ENCODE measurements around the gene MYO9B.

Gene MYO9B

DNA sequence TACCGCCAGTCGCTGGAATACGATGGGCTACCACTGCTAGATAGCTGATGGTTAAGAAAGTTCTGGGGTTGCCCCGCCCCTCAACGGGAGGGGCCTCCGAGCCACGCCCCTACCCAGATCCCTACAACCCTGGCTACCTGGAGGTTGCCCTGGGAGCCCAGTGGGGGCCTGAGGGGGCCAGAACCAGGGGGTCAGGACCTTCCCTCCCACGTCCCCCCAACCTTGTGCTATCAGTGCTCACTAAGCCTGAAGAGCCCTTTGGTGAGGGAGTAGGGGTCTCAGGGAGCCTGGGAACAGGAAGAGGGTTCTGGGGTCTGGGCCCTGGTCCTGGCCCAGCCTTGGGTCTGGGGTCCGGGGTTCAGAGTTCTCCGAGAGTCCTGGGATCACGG, 159.3 kb downstream of the MYO9B start:
- DNase-seq (ENCODE audit: insufficient read length) (peak; percentile 67), FAIRE-seq (peak; percentile 81)
- TF ChIP-seq POLR2AphosphoS5 (IDR thresholded peaks at IDR 0.05; ENCODE audit: low read depth, low read length) (no peak), TAF1 (IDR thresholded peaks at IDR 0.05; ENCODE audit: borderline replicate concordance, low read depth, low read length) (no peak), POLR2A (IDR thresholded peaks at IDR 0.05; ENCODE audit: low read depth, low read length) (no peak)

- TF ChIP-seq TAF1 (IDR thresholded peaks at IDR 0.05; ENCODE audit: borderline replicate concordance, low read depth, low read length) (no peak), POLR2AphosphoS5 (IDR thresholded peaks at IDR 0.05; ENCODE audit: low read depth, low read length) (no peak), POLR2A (IDR thresholded peaks at IDR 0.05; ENCODE audit: low read depth, low read length) (no peak)
- peak; percentile 94 for FAIRE-seq
- peak; percentile 71 for DNase-seq (ENCODE audit: insufficient read length)
These were observed 159.9 kb downstream of the MYO9B start for GRCh38 chr19:17235300-17235970.

DNA sequence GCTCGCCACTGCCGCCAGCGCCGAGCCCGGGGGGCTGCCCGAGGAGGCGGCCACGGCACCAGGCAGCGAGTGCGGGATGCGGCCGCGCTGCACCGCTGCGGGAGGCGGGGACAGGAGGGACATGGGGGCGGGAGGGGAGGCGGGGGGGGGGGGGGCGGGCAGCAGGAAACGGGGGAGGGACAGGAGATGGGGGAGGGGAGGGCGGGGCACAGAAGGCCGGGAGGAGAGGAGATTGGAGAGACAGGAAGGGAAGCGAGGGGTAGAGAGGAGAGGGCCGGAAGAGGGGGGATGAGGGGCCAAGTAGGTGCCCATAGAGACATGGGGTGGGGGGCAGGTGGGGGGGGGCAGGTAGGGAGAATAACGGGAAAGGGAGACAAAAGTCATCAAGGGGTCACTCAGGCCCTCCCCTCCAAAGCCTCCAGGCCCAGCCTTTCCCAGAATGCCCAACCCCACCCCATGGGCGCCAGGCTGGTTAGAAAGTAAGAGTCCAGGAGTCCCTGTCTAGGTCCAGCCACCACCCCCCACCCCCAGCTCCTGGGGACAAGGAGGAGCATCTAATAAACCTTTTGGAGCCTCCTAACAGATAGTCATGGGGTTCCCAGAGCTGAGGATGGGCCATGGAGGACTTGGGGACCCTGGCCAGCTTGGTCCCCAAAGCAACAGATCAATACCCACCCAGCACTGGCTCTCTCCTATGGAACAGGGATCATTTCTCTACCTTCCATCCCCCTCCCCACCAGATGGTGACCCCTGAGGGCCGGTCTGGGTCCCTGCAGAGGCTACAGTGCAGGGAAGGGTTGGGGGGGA, 160.6 kb downstream of the MYO9B start:
- FAIRE-seq: no peak
- TF ChIP-seq POLR2A (IDR thresholded peaks at IDR 0.05; ENCODE audit: low read depth, low read length): no peak
- no peak for TF ChIP-seq POLR2AphosphoS5 (IDR thresholded peaks at IDR 0.05; ENCODE audit: low read depth, low read length)
- TF ChIP-seq TAF1 (IDR thresholded peaks at IDR 0.05; ENCODE audit: borderline replicate concordance, low read depth, low read length): no peak
- DNase-seq (ENCODE audit: insufficient read length): no peak

- no peak for TF ChIP-seq POLR2AphosphoS5 (IDR thresholded peaks at IDR 0.05; ENCODE audit: low read depth, low read length)
- no peak for TF ChIP-seq POLR2A (IDR thresholded peaks at IDR 0.05; ENCODE audit: low read depth, low read length)
- TF ChIP-seq TAF1 (IDR thresholded peaks at IDR 0.05; ENCODE audit: borderline replicate concordance, low read depth, low read length): no peak
- FAIRE-seq (no peak), DNase-seq (ENCODE audit: insufficient read length) (no peak)
These were observed 161.4 kb downstream of the MYO9B start for GRCh38 chr19:17236811-17237543.

- FAIRE-seq (no peak), DNase-seq (ENCODE audit: insufficient read length) (no peak)
- TF ChIP-seq POLR2AphosphoS5 (IDR thresholded peaks at IDR 0.05; ENCODE audit: low read depth, low read length) (no peak), POLR2A (IDR thresholded peaks at IDR 0.05; ENCODE audit: low read depth, low read length) (no peak), TAF1 (IDR thresholded peaks at IDR 0.05; ENCODE audit: borderline replicate concordance, low read depth, low read length) (no peak)
These were observed 162.4 kb downstream of the MYO9B start for GRCh38 chr19:17237747-17238706.

DNA sequence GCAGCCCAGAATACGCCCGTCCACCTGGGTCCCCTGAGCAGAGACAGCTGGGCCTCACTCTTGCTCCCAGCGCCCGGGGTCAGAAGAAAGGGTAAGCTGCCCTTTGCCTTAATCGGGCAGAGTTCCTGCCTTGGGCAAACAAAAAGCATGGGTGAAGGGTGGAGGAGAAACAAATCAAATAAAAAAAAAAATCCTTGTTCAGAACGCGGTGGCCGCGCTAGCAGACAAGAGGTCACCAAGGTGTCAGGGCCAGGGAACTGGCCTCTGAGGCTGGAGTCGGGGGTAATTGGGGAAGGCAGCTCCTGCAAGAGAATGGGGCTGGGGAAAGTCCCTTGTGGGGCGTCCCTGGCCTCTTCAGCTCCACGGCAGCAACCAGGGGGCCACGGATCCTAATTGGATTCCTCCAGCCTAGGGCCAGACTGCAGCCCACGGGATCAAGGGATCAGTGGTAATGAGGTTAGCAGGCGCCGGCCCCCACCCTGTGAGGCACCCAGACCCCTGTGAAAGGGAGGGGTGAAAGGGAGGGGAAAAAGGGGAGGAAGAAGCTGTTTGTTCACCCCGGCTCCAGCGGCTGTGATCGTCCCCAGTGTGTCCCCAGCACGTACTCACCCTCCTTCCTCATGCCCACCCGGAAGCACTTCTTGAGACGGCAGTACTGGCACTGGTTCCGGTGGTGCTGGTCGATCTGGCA, 164.6 kb downstream of the MYO9B start:
- FAIRE-seq (no peak), DNase-seq (ENCODE audit: insufficient read length) (no peak)
- TF ChIP-seq TAF1 (IDR thresholded peaks at IDR 0.05; ENCODE audit: borderline replicate concordance, low read depth, low read length): no peak
- no peak for TF ChIP-seq POLR2AphosphoS5 (IDR thresholded peaks at IDR 0.05; ENCODE audit: low read depth, low read length)
- TF ChIP-seq POLR2A (IDR thresholded peaks at IDR 0.05; ENCODE audit: low read depth, low read length): no peak

- no peak for DNase-seq (ENCODE audit: insufficient read length)
- FAIRE-seq: no peak
- no peak for TF ChIP-seq POLR2A (IDR thresholded peaks at IDR 0.05; ENCODE audit: low read depth, low read length)
- TF ChIP-seq POLR2AphosphoS5 (IDR thresholded peaks at IDR 0.05; ENCODE audit: low read depth, low read length): no peak
- no peak for TF ChIP-seq TAF1 (IDR thresholded peaks at IDR 0.05; ENCODE audit: borderline replicate concordance, low read depth, low read length)
These were observed 165.3 kb downstream of the MYO9B start for GRCh38 chr19:17240826-17241399.

GRCh38 chr19:17242431-17243208, 167.0 kb downstream of the MYO9B start:
- DNase-seq (ENCODE audit: insufficient read length) (no peak), FAIRE-seq (no peak)
- TF ChIP-seq POLR2AphosphoS5 (IDR thresholded peaks at IDR 0.05; ENCODE audit: low read depth, low read length) (no peak), TAF1 (IDR thresholded peaks at IDR 0.05; ENCODE audit: borderline replicate concordance, low read depth, low read length) (no peak), POLR2A (IDR thresholded peaks at IDR 0.05; ENCODE audit: low read depth, low read length) (no peak)

DNA sequence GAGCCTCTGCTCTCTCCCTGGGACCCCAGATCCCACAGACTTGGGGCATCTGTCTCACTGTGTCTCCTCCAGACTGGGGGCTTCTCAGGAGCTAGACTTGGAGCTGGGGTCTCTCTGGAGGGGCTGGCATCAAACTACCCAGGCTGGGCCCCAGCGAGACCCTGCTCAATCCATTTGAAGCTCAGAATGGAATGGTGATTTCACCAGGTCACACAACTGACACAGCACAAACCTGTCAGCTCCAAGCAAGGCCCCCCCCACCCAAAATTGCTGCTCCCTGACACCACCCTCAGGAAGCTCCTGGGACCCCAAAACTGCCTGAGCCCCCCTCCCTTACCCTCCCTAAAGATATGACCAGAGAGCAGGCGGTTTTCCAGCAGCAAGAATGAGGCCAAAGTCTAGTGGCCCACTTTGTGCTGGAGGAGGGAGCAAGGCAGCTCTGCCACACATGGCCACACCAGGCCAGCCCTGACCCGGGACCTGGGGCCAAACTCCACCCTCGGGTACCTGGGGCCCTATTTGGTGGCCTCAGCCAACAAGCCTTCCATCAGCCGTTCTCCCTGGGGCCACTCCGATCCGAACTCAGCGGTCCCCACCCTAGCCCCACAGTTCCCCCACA, 167.7 kb downstream of the MYO9B start:
- FAIRE-seq: no peak
- no peak for DNase-seq (ENCODE audit: insufficient read length)

More for the DNA sequence above, 167.7 kb downstream of the MYO9B start:
- no peak for TF ChIP-seq TAF1 (IDR thresholded peaks at IDR 0.05; ENCODE audit: borderline replicate concordance, low read depth, low read length)
- TF ChIP-seq POLR2A (IDR thresholded peaks at IDR 0.05; ENCODE audit: low read depth, low read length): no peak
- TF ChIP-seq POLR2AphosphoS5 (IDR thresholded peaks at IDR 0.05; ENCODE audit: low read depth, low read length): no peak
